HL-60/S4 treated with retinoic acid at 250 ng/mL for 4 days and 3 days (cell line): ENCODE results near the gene PTK6.
"Not testable (repeated sequence)": the region's sequence is repeated elsewhere in the genome, so short reads cannot be mapped to it uniquely, and the experiment has no call there.

Experiments used
- in situ Hi-C: fragments of 300-500 bp; cut with MboI; formaldehyde crosslinking; loops from 2 replicates; pipeline ENCODE4 v1.7.0; 2022; ENCODE audit warnings: low sequenced_read_pairs

The PTK6 gene

GRCh38 chr20:63536997-63537524, at the start of gene PTK6:
TSS of gene PTK6 (minus strand) at chr20:63537376. CDS start at chr20:63537314, 62 bp downstream.
- in situ Hi-C loops = no loop called here

GRCh38 chr20:63586797-63587196, 49.6 kb upstream of the PTK6 start:
- in situ Hi-C loops = no loop called here

GRCh38 chr20:63585616-63586565, 48.7 kb upstream of the PTK6 start:
- in situ Hi-C loops = no loop called here

- in situ Hi-C loops = no loop called here
These were observed 45.3 kb upstream of the PTK6 start for GRCh38 chr20:63582382-63583063.

- in situ Hi-C loops = no loop called here
These were observed 43.8 kb upstream of the PTK6 start for GRCh38 chr20:63580796-63581461.

GRCh38 chr20:63579017-63579694, 42.0 kb upstream of the PTK6 start:
- in situ Hi-C loops = no loop called here

GRCh38 chr20:63578224-63579016, 41.2 kb upstream of the PTK6 start:
- in situ Hi-C loops = no loop called here

- in situ Hi-C loops = no loop called here
These were observed 40.2 kb upstream of the PTK6 start for GRCh38 chr20:63577317-63577894.

- in situ Hi-C loops = no loop called here
These were observed 39.1 kb upstream of the PTK6 start for GRCh38 chr20:63576311-63576710.

- in situ Hi-C loops = no loop called here
These were observed 37.9 kb upstream of the PTK6 start for GRCh38 chr20:63574829-63575743.

GRCh38 chr20:63574156-63574828, 37.1 kb upstream of the PTK6 start, which contains the start of gene HELZ2:
TSS of gene HELZ2 (minus strand) at chr20:63574239. CDS start at chr20:63572385, 1,854 bp downstream.
- in situ Hi-C loops = no loop called here

GRCh38 chr20:63573647-63574131, 36.5 kb upstream of the PTK6 start:
- in situ Hi-C loops = no loop called here

- in situ Hi-C loops = no loop called here
These were observed 35.8 kb upstream of the PTK6 start for GRCh38 chr20:63572788-63573646.

- in situ Hi-C loops = no loop called here
These were observed 35.1 kb upstream of the PTK6 start for GRCh38 chr20:63572071-63572787.

GRCh38 chr20:63571087-63571478, 33.9 kb upstream of the PTK6 start:
- in situ Hi-C loops = not testable (repeated sequence)
